Right lobe of liver (tissue), 4 donors: Measurements from ENCODE around the gene KDM4B.

Experiments used
- CTCF ChIP-seq, 4 donors: fragments of 200-600 bp in 3 of 4; fragments of 450-650 bp in 1 of 4; IDR thresholded peaks; one replicate each; pipeline versions ENCODE4 v1.5.1 to v1.8.0; 2016 to 2022; ENCODE audit warnings: antibody characterized with exemption in 4 of 4, mild to moderate bottlenecking in 2 of 4
- POLR2A ChIP-seq: fragments of 450-650 bp; IDR thresholded peaks from one replicate; pipeline ENCODE4 v1.6.1; 2017; ENCODE audit warnings: antibody characterized with exemption, mild to moderate bottlenecking
- donor health status: DM: no; HTN: no; CAD: no.
- donor health status: DM: no; HTN: no; CAD: no.
- donor health status: DM: no; HTN: yes; CAD: no.

GRCh38 chr19:4983346-4984105 lies 14.6 kb downstream of the KDM4B start:
- TF ChIP-seq POLR2A (no peak), CTCF (IDR thresholded peaks at IDR 0.05) (no peak)
